Measurements from ENCODE around the gene CDH13.

The CDH13 gene

GRCh38 chr16:82845116-82845515, 218.3 kb downstream of the CDH13 start:
- no peak for DNase-seq (ENCODE audit: low read depth)

- DNase-seq (ENCODE audit: low read depth) = no peak
These were observed 220.0 kb downstream of the CDH13 start for GRCh38 chr16:82846806-82847205.

GRCh38 chr16:82848013-82848412, 221.2 kb downstream of the CDH13 start:
- no peak for DNase-seq (ENCODE audit: low read depth)

- no peak for DNase-seq (ENCODE audit: low read depth)
These were observed 225.7 kb downstream of the CDH13 start for GRCh38 chr16:82852388-82853008.

- DNase-seq (ENCODE audit: low read depth) = no peak
These were observed 228.7 kb downstream of the CDH13 start for GRCh38 chr16:82855471-82855870.

GRCh38 chr16:82857693-82858365, 231.1 kb downstream of the CDH13 start:
- DNase-seq (ENCODE audit: low read depth) = no peak

- no peak for DNase-seq (ENCODE audit: low read depth)
These were observed 232.9 kb downstream of the CDH13 start for GRCh38 chr16:82859662-82860061.

- no peak for DNase-seq (ENCODE audit: low read depth)
These were observed 233.3 kb downstream of the CDH13 start for GRCh38 chr16:82860071-82860470.

- DNase-seq (ENCODE audit: low read depth) = no peak
These were observed 235.3 kb downstream of the CDH13 start for GRCh38 chr16:82862057-82862456.

GRCh38 chr16:82864332-82865040, 237.7 kb downstream of the CDH13 start:
- no peak for DNase-seq (ENCODE audit: low read depth)

- DNase-seq (ENCODE audit: low read depth) = no peak
These were observed 238.6 kb downstream of the CDH13 start for GRCh38 chr16:82865412-82865811.

- no peak for DNase-seq (ENCODE audit: low read depth)
These were observed 240.7 kb downstream of the CDH13 start for GRCh38 chr16:82867485-82867884.

- no peak for DNase-seq (ENCODE audit: low read depth)
These were observed 247.5 kb downstream of the CDH13 start for GRCh38 chr16:82874271-82874670.

- no peak for DNase-seq (ENCODE audit: low read depth)
These were observed 247.9 kb downstream of the CDH13 start for GRCh38 chr16:82874672-82875071.

- DNase-seq (ENCODE audit: low read depth) = no peak
These were observed 250.2 kb downstream of the CDH13 start for GRCh38 chr16:82876951-82877350.

- no peak for DNase-seq (ENCODE audit: low read depth)
These were observed 251.7 kb downstream of the CDH13 start for GRCh38 chr16:82878466-82878865.

GRCh38 chr16:82880346-82880745, 253.6 kb downstream of the CDH13 start:
- no peak for DNase-seq (ENCODE audit: low read depth)

- DNase-seq (ENCODE audit: low read depth) = no peak
These were observed 254.7 kb downstream of the CDH13 start for GRCh38 chr16:82881516-82881915.

GRCh38 chr16:82882226-82882625, 255.5 kb downstream of the CDH13 start:
- DNase-seq (ENCODE audit: low read depth) = no peak

- no peak for DNase-seq (ENCODE audit: low read depth)
These were observed 256.4 kb downstream of the CDH13 start for GRCh38 chr16:82882982-82883835.

GRCh38 chr16:82884320-82884898, 257.6 kb downstream of the CDH13 start:
- no peak for DNase-seq (ENCODE audit: low read depth)

- DNase-seq (ENCODE audit: low read depth) = no peak
These were observed 259.4 kb downstream of the CDH13 start for GRCh38 chr16:82886146-82886545.

Data from stimulated activated CD8-positive, alpha-beta memory T cell treated with anti-CD3 and anti-CD28 coated beads, Interleukin-12 subunit alpha, Interleukin-12 subunit beta, amount 100 ng/mL, for 4 hours (primary cell).